Breast epithelium (tissue), 4 donors: Measurements from ENCODE around the gene EVA1A. TPM values are rescaled to one million over a fixed set of nuclear protein-coding genes. Genes with fewer than 3 reads are reported as not detected.

Experiments used
- DNase-seq, 2 donors: peaks; one replicate each; pipeline ENCODE4 v3.0.0-alpha.2; 2019; ENCODE audit warnings: low spot score in 2 of 2
- H3K27ac ChIP-seq, 2 donors: fragments of 200-600 bp; sonication (generic) in 1 of 2; one replicate each; pipeline ENCODE4 v1.5.1; 2016 to 2019; ENCODE audit warnings: mild to moderate bottlenecking in 1 of 2
- H3K27me3 ChIP-seq, 2 donors: fragments of 200-600 bp; sonication (generic) in 1 of 2; one replicate each; pipeline versions ENCODE4 v1.5.1 to v1.6.0; 2017 to 2019; ENCODE audit warnings: control low read depth in 1 of 2, mild to moderate bottlenecking in 1 of 2
- H3K36me3 ChIP-seq: fragments of 200-600 bp; one replicate; pipeline ENCODE4 v1.5.1; 2019
- H3K4me1 ChIP-seq, 2 donors: fragments of 200-600 bp; sonication (generic); one replicate each; pipeline ENCODE4 v1.5.1; 2016 to 2019; ENCODE audit warnings: control low read depth in 1 of 2
- H3K4me3 ChIP-seq, 3 donors: fragments of 200-600 bp; sonication (generic); 1 replicate in 2 of 3; 2 replicates in 1 of 3; pipeline ENCODE4 v1.5.1; 2016 to 2019; ENCODE audit warnings: mild to moderate bottlenecking in 3 of 3, moderate library complexity in 2 of 3
- H3K9me3 ChIP-seq, 2 donors: fragments of 200-600 bp; sonication (generic) in 1 of 2; one replicate each; pipeline ENCODE4 v1.5.1; 2016 to 2019; ENCODE audit warnings: control low read depth in 1 of 2
- POLR2A ChIP-seq: fragments of 450-650 bp; IDR thresholded peaks from one replicate; pipeline ENCODE4 v1.6.1; 2016; ENCODE audit warnings: antibody characterized with exemption, mild to moderate bottlenecking, moderate library complexity
- POLR2AphosphoS5 ChIP-seq, 3 donors: sonication (generic); formaldehyde crosslinking; IDR thresholded peaks; one replicate each; pipeline ENCODE4 v1.6.1; 2017; ENCODE audit warnings: antibody characterized with exemption in 3 of 3
- intact Hi-C: fragments of 100-400 bp; cut with DNase I; formaldehyde crosslinking; loops from one replicate; pipeline ENCODE4 v1.15.1; 2023; ENCODE audit warnings: low total_unique reads
- total RNA-seq, 3 donors: library from RNA; depleted of rRNA; stranded (reverse); fragments of >200 nt; gene quantifications; one replicate each; pipeline ENCODE4 v1.1.0, GENCODE V29; 2016
- TF ChIP-seq, protein P1 (sequence below), 3 donors: fragments of 450-650 bp; IDR thresholded peaks; one replicate each; pipeline ENCODE4 v1.5.1; 2016 to 2017; ENCODE audit warnings: antibody characterized with exemption in 3 of 3, mild to moderate bottlenecking in 3 of 3, moderate library complexity in 3 of 3

EVA1A gene
- total RNA-seq, 3 donors from 2014 or later: 5.2 to 10.4 TPM; not detected in 1

DNA sequence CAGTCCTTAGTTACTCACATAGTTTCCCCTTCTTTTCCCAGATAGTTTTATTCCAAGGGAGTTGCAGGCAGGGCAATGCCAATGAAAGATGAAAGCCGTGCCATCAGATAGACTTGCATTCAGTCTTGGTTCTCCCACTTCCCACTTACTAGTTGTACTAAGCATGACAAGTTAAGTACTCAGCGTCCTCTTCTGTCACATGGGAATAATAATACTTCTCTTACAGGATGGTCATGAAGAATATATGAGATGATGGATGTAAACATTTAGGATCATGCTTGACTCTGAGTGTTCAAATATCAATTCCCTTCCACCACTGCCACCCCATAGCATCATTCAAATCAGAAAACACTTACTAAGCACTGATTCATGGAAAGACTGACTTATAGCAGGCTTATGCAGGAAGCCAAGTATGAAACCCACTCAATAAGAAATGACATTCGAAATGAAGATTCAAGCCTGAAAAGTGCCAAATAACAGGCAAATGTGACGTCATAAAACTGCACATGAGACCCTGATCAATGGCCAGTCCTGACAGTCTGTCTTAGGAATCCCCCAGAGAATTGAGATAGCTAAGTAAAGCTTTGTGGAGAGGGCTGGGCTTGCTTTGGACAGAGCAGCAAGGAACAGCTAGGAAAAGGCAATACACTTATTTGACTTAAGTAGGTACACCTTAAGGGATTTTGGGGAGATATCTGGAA lies 11.1 kb upstream of the EVA1A start:
- no peak for TF ChIP-seq POLR2A
- TF ChIP-seq, protein P1, sequence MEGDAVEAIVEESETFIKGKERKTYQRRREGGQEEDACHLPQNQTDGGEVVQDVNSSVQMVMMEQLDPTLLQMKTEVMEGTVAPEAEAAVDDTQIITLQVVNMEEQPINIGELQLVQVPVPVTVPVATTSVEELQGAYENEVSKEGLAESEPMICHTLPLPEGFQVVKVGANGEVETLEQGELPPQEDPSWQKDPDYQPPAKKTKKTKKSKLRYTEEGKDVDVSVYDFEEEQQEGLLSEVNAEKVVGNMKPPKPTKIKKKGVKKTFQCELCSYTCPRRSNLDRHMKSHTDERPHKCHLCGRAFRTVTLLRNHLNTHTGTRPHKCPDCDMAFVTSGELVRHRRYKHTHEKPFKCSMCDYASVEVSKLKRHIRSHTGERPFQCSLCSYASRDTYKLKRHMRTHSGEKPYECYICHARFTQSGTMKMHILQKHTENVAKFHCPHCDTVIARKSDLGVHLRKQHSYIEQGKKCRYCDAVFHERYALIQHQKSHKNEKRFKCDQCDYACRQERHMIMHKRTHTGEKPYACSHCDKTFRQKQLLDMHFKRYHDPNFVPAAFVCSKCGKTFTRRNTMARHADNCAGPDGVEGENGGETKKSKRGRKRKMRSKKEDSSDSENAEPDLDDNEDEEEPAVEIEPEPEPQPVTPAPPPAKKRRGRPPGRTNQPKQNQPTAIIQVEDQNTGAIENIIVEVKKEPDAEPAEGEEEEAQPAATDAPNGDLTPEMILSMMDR (IDR thresholded peaks at IDR 0.05): no peak
- TF ChIP-seq POLR2AphosphoS5 (IDR thresholded peaks at IDR 0.05): no peak
- Histone ChIP-seq H3K4me3 (no peak overlapping the region), H3K36me3 (no peaks in the 10 kb centered on the region), H3K9me3 (no peaks in the 10 kb centered on the region), H3K4me1 (no peaks in the 10 kb centered on the region), H3K27me3 (no peaks in the 10 kb centered on the region), H3K27ac (peak overlapping the region in 1 of 2 donors; percentile 60)
- no peak for DNase-seq
- intact Hi-C loops: no loop called here

DNA sequence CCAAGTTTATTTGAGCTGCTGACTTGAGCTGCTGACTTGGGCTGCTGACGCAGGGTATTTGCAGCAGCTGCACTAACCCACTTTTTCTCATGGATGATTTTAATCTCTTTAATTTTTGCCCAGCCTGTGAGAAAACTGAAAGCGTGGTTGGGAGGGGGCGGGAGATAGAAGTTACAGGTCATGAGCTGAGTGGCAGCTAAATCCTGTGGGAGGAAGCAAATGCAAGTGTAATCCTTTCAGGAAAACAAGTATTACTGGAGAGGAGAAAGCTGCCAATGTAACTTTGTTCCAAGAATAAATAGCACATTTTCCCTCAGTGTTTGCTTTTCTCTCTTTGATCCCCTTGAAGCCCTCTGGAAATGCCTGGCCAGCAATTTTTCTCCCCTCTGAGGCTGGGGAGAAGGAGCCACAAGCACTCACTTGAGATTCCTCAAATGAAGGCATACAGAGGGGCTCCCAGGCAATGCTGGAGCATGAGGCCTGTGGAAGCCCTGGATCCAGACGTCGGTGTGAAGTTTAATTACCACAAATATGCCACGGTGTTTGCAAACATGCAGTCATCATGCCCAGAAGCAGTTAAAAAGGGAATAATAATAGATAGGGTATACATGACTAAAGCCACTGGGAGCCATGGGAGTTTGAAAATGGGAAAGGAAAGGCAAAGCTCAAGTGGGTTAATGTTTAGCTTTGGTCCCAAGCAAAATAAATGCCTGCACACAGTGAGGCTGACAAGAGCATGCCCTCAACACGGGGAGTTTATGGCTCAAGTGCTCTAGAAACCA lies 10.4 kb upstream of the EVA1A start:
- peak overlapping the region in 1 of 2 donors; percentile 60 for H3K27ac ChIP-seq
- peak in 1 of 2 donors; percentile 26 for DNase-seq
- no peaks in the 10 kb centered on the region for H3K36me3 ChIP-seq
- no peak overlapping the region for H3K4me3 ChIP-seq
- intact Hi-C loops: no loop called here
- TF ChIP-seq, protein P1 (IDR thresholded peaks at IDR 0.05): no peak
- TF ChIP-seq POLR2AphosphoS5 (IDR thresholded peaks at IDR 0.05) (no peak), POLR2A (no peak)
- H3K4me1 ChIP-seq: no peaks in the 10 kb centered on the region
- no peaks in the 10 kb centered on the region for H3K27me3 ChIP-seq
- no peaks in the 10 kb centered on the region for H3K9me3 ChIP-seq

DNA sequence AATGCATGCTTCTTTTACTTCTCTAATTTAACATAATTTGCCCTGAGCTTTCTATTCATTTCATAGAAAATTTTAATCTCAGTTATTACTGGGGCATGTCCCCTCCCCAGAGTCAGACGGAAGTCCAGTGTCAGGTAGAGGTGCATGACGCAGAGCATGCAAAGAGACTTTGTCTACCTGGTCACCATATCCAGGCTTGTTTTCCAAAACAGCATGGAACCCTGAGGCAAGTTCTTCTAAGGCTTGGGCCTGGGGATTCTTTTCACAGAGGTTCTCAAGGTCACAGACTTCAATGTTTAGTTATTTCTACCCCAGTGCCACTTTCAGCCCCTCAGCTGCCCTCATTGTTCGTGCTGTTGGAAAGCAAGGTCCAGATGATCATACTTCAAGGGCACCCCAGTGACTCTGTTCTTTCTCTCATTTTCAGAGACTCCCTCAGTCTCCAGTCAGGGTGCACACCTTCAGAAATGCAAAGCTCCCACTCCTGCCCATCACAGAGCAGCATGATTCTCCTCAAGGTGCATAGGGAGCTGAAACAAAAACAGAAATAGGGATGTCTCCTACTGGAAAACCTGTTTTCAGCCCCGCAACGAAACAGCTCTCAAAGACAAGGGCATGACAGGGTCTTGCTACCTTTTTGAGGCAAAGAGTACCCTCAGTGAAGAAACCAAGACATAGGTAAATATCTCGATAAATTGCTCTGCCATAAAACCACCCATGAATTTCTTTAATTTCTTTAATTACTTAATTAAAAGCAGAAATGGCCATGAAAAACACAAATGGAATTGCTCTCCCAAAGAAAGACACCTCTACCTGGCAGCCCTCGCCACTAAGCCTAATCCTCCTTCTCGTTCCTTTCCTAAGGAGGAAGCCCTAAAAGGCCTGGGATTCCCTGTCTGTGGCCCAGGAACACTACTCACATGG lies 9.5 kb upstream of the EVA1A start:
- no peaks in the 10 kb centered on the region for H3K36me3 ChIP-seq
- intact Hi-C loops: no loop called here
- TF ChIP-seq POLR2A (no peak), POLR2AphosphoS5 (IDR thresholded peaks at IDR 0.05) (no peak)
- TF ChIP-seq, protein P1 (IDR thresholded peaks at IDR 0.05): no peak
- H3K4me1 ChIP-seq: no peaks in the 10 kb centered on the region
- no peak overlapping the region for H3K4me3 ChIP-seq
- DNase-seq: no peak
- H3K27ac ChIP-seq: peak overlapping the region in 1 of 2 donors; percentile 60
- H3K27me3 ChIP-seq: no peaks in the 10 kb centered on the region
- no peaks in the 10 kb centered on the region for H3K9me3 ChIP-seq

DNA sequence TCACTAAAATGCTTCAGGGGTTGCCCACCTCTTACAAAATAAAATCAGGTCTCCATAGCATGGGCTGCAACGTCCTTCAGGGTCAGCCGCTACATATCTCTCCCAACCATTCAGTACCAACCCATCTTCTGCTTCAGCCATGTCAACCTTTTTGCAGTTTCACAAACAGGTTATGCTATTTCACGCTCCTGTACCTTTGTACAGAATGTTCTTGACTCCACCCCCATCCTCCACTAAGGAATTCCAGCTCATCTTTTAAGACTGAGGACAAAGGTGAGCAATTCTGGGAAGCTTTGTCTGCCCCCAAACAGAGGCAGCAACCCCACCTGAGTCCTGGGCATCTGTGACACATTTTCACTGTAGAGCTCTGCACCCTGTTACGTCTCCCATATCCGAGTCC lies 8.8 kb upstream of the EVA1A start:
- no peak overlapping the region for H3K27ac ChIP-seq
- DNase-seq: no peak
- no peaks in the 10 kb centered on the region for H3K4me1 ChIP-seq
- no peaks in the 10 kb centered on the region for H3K9me3 ChIP-seq
- TF ChIP-seq POLR2A (no peak), POLR2AphosphoS5 (IDR thresholded peaks at IDR 0.05) (no peak)
- TF ChIP-seq, protein P1 (IDR thresholded peaks at IDR 0.05): no peak
- no peak overlapping the region for H3K4me3 ChIP-seq
- no peaks in the 10 kb centered on the region for H3K36me3 ChIP-seq
- no peaks in the 10 kb centered on the region for H3K27me3 ChIP-seq
- intact Hi-C loops: no loop called here
